Skeletal muscle tissue (tissue), 4 donors: Measurements from ENCODE around the gene C1QTNF12. TPM values are rescaled to one million over a fixed set of nuclear protein-coding genes. Genes with fewer than 3 reads are reported as not detected.

ENCODE experiments used
- H3K27ac ChIP-seq: one replicate; pipeline ENCODE4 v1.7.0; 2013; ENCODE audit warnings: mild to moderate bottlenecking, low read depth, low read length, inconsistent platforms
- H3K27me3 ChIP-seq, 3 donors: one replicate each; pipeline ENCODE4 v1.7.0; 2013; ENCODE audit warnings: low read length in 3 of 3; ENCODE audit not compliant: control insufficient read depth in 3 of 3, insufficient read depth in 3 of 3
- H3K36me3 ChIP-seq, 3 donors: one replicate each; pipeline ENCODE4 v1.7.0; 2013; ENCODE audit warnings: low read length in 3 of 3; ENCODE audit not compliant: control insufficient read depth in 3 of 3, insufficient read depth in 3 of 3
- H3K4me1 ChIP-seq, 3 donors: one replicate each; pipeline ENCODE4 v1.7.0; 2013; ENCODE audit warnings: low read length in 3 of 3, mild to moderate bottlenecking in 3 of 3; ENCODE audit not compliant: control insufficient read depth in 3 of 3, insufficient read depth in 3 of 3
- H3K4me3 ChIP-seq, 3 donors: one replicate each; pipeline ENCODE4 v1.7.0; 2013; ENCODE audit warnings: low read length in 3 of 3
- H3K9ac ChIP-seq, 3 donors: one replicate each; pipeline ENCODE4 v1.7.0; 2013; ENCODE audit warnings: low read length in 3 of 3, mild to moderate bottlenecking in 3 of 3, moderate library complexity in 2 of 3, low read depth in 1 of 3
- H3K9me3 ChIP-seq, 3 donors: one replicate each; pipeline ENCODE4 v1.7.0; 2013; ENCODE audit warnings: low read length in 3 of 3; ENCODE audit not compliant: control insufficient read depth in 3 of 3
- total RNA-seq: library from RNA; depleted of rRNA; stranded (reverse); fragments of >200 nt; gene quantifications from one replicate; pipeline ENCODE4 v1.2.3, GENCODE V29; 2014
- donor health status: Osteomylitis.

C1QTNF12 gene
- total RNA-seq, 1 donor from 2014 or later = 1.0 TPM

GRCh38 chr1:1223321-1223720 lies 23.2 kb downstream of the C1QTNF12 start:
- Histone ChIP-seq H3K9ac (no peak overlapping the region), H3K27me3 (no peaks in the 10 kb centered on the region), H3K27ac (no peak overlapping the region), H3K9me3 (no peaks in the 10 kb centered on the region), H3K36me3 (peaks cover 57 to 65% (median 62%) of the 10 kb centered on the region in 3 donors), H3K4me1 (peaks cover 0 to 13% (median 7%) of the 10 kb centered on the region in 3 donors), H3K4me3 (no peak overlapping the region)

- H3K9ac ChIP-seq = no peak overlapping the region
- H3K27me3 ChIP-seq = no peaks in the 10 kb centered on the region
- H3K4me1 ChIP-seq = peaks cover 0 to 13% (median 7%) of the 10 kb centered on the region in 3 donors
- H3K27ac ChIP-seq = no peak overlapping the region
- peaks cover 56 to 64% (median 64%) of the 10 kb centered on the region in 3 donors for H3K36me3 ChIP-seq
- no peaks in the 10 kb centered on the region for H3K9me3 ChIP-seq
- no peak overlapping the region for H3K4me3 ChIP-seq
Measured at GRCh38 chr1:1222575-1223225, 23.8 kb downstream of the C1QTNF12 start.

GRCh38 chr1:1221887-1222574 lies 24.5 kb downstream of the C1QTNF12 start:
- H3K4me1 ChIP-seq = peaks cover 0 to 13% (median 9%) of the 10 kb centered on the region in 3 donors
- H3K27me3 ChIP-seq = no peaks in the 10 kb centered on the region
- no peak overlapping the region for H3K9ac ChIP-seq
- H3K36me3 ChIP-seq = peaks cover 54 to 63% (median 60%) of the 10 kb centered on the region in 3 donors
- H3K27ac ChIP-seq = no peak overlapping the region
- H3K9me3 ChIP-seq = no peaks in the 10 kb centered on the region
- no peak overlapping the region for H3K4me3 ChIP-seq

GRCh38 chr1:1220197-1220596 lies 26.3 kb downstream of the C1QTNF12 start:
- no peaks in the 10 kb centered on the region for H3K9me3 ChIP-seq
- no peaks in the 10 kb centered on the region for H3K27me3 ChIP-seq
- no peak overlapping the region for H3K27ac ChIP-seq
- no peak overlapping the region for H3K4me3 ChIP-seq
- H3K9ac ChIP-seq = no peak overlapping the region
- peaks cover 52 to 60% (median 58%) of the 10 kb centered on the region in 3 donors for H3K36me3 ChIP-seq
- peaks cover 3 to 10% (median 7%) of the 10 kb centered on the region in 3 donors for H3K4me1 ChIP-seq

- Histone ChIP-seq H3K9ac (no peak overlapping the region), H3K27me3 (no peaks in the 10 kb centered on the region), H3K4me1 (peaks cover 7 to 13% (median 9%) of the 10 kb centered on the region in 3 donors), H3K27ac (no peak overlapping the region), H3K9me3 (no peaks in the 10 kb centered on the region), H3K4me3 (no peak overlapping the region), H3K36me3 (peaks cover 50 to 60% (median 57%) of the 10 kb centered on the region in 3 donors)
Measured at GRCh38 chr1:1219341-1219740, 27.2 kb downstream of the C1QTNF12 start.

GRCh38 chr1:1218524-1219200 lies 27.9 kb downstream of the C1QTNF12 start:
- H3K36me3 ChIP-seq = peaks cover 50 to 60% (median 57%) of the 10 kb centered on the region in 3 donors
- no peaks in the 10 kb centered on the region for H3K9me3 ChIP-seq
- H3K4me1 ChIP-seq = peaks cover 7 to 14% (median 9%) of the 10 kb centered on the region in 3 donors
- H3K4me3 ChIP-seq = no peak overlapping the region
- H3K9ac ChIP-seq = no peak overlapping the region
- no peak overlapping the region for H3K27ac ChIP-seq
- H3K27me3 ChIP-seq = no peaks in the 10 kb centered on the region

GRCh38 chr1:1217621-1218523 lies 28.6 kb downstream of the C1QTNF12 start:
- no peak overlapping the region for H3K9ac ChIP-seq

GRCh38 chr1:1216770-1217620 lies 29.5 kb downstream of the C1QTNF12 start:
- H3K9ac ChIP-seq = no peak overlapping the region
- peaks cover 7 to 14% (median 13%) of the 10 kb centered on the region in 3 donors for H3K4me1 ChIP-seq
- no peaks in the 10 kb centered on the region for H3K9me3 ChIP-seq
- no peaks in the 10 kb centered on the region for H3K27me3 ChIP-seq
- H3K27ac ChIP-seq = peak overlapping the region; percentile 30
- peaks cover 38 to 45% (median 43%) of the 10 kb centered on the region in 3 donors for H3K36me3 ChIP-seq
- no peak overlapping the region for H3K4me3 ChIP-seq

More at GRCh38 chr1:1217621-1218523, 28.6 kb downstream of the C1QTNF12 start:
- Histone ChIP-seq H3K27ac (no peak overlapping the region), H3K27me3 (no peaks in the 10 kb centered on the region), H3K36me3 (peaks cover 44 to 54% (median 50%) of the 10 kb centered on the region in 3 donors), H3K9me3 (no peaks in the 10 kb centered on the region), H3K4me1 (peaks cover 7 to 14% (median 13%) of the 10 kb centered on the region in 3 donors), H3K4me3 (no peak overlapping the region)
